GM04504 (cell line): ENCODE results near the gene RPS6KA5.

ENCODE experiments used
- DNase-seq: peaks from one replicate; pipeline ENCODE4 v3.0.0-alpha.2; 2012; ENCODE audit warnings: low read depth

Gene RPS6KA5

DNA sequence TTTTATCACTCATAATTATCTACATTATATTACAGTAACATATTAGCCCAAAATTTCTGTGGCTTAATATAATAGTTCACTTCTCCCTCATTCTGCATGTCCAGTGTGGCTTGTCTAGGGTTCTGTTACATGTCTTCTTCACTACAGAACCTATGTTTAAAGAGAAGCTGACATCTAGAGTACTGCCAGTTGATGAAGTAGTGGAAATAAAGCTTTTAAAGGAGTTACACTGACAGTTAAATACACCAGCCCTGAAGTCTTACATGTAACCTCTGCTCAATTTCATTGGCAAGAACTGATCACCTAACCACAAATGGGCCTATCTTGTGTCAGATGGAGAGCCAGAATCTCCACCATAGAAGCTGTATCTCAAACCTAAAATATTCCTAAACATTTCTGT lies 32.9 kb downstream of the RPS6KA5 start:
- no peak for DNase-seq

DNA sequence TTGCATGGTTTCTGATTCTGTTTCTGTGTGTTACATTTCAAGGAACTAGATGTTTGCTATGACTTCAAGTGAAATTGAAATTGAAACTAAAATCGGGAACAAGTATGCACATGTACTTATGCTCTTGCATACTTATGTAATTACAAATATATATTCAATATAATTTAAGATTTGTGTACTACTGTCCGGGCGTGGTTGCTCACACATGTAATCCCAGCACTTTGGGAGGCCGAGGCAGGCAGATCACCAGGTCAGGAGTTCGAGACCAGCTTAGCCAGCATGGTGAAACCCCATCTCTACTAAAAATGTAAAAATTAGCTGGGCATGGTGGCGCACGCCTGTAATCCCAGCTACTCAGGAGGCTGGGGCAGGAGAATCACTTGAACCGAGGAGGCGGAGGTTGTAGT lies 37.8 kb downstream of the RPS6KA5 start:
- DNase-seq: peak; percentile 3

DNA sequence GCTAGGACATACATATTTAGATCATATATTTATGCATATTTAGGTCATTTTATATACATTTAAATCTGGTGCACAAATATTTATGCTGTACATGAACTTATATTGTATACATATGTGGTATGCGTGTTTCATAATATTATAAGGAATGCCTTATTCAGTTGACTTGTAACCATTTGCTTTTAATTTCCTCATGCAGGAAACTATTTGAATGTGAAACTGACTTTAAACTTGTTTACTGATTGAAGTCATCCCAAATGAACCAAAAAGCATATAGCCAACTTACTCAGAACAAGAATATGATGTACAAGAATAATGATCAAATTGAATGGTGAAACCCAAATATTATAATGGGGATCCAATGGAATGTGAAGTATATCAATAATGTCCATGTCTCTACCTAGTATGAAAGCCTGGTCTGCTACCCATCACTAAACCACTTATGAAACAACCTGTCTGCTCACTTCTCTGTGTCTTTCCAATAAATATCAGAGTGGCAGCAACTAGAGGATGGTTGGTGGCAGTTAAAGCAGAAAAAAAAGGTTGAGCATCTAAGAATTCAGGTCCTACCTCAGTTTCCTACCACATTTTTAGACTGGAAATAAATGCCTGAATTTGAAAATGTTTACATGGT lies 38.3 kb downstream of the RPS6KA5 start:
- DNase-seq: no peak

DNA sequence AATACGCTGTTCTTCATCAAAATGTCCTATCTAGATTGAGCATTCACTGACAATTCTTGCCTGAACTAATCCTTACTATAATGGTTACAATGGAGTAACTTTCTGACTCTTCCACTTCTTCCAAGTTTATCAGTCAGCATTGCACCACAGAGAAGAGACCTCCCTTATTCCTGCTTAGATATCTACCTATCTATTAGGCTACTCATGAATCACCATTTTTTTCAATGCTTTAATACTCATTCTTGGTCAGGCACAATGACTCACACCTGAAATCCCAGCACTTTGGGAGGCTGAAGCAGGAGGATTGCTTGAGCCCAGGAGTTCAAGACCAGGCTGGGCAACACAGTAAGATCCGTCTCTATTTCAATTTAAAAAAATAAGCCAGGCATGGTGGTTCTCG lies 39.3 kb downstream of the RPS6KA5 start:
- no peak for DNase-seq

DNA sequence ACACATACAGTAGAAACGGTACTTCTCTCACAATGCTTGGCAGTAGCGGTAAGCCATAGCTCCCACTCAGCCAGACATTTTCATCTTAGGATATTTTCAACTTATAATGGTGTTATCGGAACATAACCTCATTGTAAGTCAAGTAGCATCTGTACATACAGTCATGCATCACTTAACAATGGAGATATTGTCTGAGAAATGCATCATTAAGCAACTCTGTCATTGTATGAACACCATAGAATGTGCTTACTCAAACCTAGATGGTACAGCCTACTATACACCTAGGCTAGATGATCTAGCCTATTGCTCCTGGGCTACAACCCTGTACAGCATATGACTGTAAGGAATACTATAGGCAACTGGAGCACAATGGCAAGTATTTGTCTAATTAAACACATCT lies 40.8 kb downstream of the RPS6KA5 start:
- no peak for DNase-seq

DNA sequence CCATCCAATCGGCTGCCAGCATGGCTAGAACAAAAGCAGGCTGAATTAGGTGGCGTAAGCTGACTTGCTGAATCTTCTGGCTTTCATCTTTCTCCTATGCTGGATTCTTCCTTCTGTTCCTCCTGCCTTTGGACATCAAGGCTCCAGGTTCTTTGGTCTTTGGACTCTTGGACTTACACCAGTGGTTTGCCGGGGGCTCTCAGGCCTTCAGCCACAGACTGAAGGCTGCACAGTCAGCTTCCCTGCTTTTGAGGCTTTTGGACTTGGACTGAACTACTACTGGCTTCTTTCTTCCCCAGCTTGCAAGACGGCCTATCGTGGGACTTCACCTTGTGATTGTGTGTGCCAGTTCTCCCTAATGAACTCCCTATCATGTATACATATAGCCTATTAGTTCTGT lies 42.0 kb downstream of the RPS6KA5 start:
- DNase-seq: no peak

DNA sequence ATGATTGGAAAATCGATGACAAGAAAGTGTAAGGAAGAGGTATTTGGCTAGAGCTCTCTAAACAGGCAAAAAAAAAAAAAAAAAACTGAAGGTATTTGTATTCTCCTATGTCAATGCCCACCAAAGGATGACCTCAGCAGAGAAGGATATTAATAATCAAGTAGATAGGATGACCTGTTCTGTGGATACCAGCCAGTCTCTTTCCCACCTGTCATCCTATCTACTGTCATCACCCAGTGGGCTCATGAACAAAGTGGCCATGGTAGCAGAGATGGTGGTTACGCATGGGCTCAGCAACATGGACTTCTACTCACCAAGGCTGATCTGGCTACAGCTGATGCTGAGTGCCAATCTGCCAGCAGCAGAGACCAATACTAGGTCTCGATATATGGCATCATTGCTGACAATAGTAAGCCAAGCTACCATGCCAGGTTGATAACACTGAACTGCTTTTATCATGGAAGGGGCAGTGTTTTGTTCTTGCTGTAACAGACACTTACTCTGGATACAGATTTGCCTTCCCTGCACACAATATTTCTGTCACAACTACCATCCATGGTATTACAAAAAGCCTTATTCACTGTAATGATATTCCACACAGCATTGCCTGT lies 43.5 kb downstream of the RPS6KA5 start:
- no peak for DNase-seq

DNA sequence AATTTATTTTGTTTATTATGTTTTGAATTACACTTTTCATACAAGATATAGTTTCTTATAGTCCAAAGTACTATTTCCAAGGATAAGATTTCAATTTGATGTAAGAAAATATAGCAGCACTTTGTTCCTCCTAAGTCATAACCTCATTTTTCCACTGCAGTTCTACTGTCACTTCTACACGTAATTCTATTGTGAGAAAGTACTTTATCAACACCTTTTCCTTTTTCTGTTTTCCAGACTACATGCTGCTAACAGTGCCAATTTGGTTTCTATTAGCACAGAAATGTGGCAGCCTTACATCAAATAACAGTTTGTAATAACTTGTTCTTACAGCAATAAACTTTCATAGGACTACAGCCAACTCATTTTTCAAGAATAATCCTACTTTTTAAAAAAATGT lies 45.0 kb downstream of the RPS6KA5 start:
- no peak for DNase-seq

DNA sequence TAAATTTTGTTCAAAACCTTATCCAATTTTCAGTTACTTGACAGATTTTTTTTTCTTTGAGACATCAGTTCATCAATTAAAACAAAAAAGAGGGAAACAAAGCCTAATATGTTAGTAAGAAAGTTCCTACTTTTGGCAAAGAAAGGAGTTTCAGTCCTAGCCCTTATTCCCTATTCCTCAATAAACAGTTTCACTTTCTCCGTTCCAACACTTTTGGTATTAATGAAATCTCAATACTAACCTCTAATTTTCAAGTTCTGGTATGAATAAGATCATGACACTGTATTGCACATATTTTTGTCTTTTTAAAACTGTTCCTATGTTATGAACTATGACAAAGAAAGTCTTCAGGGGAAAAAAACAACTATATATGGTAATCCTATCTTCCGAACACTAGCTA lies 48.4 kb downstream of the RPS6KA5 start:
- no peak for DNase-seq

DNA sequence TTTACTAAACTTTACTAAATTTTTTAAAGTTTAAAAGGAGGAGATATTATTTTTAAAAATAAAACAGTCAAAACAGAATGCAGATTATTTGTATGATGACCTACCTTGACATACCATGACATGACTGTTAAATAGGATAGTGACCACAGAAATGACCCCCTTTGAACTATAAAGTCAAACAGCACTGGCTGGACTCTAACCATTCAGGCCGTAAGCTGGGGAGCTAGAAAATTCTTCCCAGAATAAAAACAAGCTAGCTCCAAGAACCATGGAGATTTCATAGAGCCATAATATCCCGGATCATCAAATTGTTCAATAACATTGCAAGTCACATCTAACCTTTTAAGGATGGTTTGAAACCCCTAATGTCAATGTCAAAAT lies 50.3 kb downstream of the RPS6KA5 start:
- no peak for DNase-seq

DNA sequence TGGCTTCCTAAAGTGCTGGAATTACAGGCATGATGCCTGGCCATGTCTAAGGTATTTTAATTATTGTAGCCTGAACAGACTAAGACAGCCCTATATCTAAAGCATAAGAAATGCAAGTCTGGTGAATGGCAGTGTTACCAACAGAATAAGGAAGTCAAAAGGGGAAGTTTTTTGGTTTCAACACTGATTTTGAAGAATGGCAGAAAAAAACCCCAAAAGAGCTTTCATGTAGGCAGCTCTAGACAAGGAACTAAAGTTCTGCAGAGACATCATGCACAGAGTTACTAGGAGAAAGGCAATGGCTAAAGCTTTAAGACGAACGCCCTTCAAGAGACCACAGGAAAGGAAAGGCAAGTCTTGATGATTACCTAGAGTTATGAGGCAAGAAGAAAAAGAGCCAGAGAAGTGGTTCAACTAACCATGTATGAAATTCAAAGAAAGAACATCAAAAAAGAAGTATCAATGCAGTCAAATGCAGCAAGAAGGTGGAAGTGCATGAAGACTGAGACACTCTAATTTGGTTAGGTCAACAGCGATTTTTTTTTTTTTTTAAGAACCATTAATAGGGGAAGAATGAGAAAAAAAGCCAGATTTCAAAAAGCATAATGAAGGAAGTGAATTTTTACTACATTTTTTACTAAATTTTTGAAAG lies 50.8 kb downstream of the RPS6KA5 start:
- DNase-seq: no peak

DNA sequence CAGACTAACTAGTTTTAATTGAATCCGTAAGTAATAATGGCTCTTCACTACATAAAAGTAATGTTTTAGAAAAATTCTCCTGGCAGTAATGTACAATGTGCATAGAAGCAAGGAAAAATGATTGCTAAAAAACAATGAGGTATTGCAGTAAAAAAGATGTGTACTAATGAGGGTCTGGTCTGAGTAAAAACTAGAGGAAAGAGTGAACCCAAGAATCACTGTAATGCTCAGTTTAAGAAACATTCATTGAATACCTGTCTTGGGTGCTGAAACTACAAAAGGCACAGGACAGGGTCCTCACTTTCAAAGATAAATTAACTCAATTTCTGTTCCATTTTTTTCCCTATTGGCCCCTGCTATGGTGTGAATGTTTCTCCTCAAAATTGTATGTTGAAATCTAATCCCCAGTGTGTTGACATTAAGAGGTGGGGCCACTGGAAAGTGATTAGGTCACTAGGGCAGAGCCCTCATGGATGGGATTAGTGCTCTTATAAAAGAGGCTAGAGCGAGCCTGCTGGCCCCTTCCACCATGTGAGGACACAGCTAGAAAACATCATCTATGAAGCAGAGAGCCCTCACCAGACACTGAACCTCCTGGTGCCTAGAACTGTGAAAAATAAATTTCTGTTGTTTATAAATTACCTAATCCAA lies 51.6 kb downstream of the RPS6KA5 start:
- no peak for DNase-seq

DNA sequence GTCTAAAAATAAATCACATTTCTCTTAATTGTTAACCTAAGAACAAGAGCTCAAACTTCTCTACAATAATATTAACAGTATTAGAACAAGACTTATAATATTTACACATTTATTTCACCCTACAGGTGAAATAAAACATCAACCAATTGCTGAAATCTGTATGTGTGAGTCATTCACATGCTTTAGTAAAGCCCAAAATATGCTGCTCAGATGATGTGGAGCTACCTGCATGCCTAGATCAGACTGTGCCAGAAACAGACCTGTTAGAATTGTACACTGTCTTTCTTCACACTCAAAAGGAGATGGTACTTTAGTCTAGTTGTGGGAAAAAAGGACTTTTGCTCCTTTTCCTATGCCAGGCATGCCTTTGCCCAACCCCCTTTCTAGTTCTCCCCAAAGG lies 54.7 kb downstream of the RPS6KA5 start:
- no peak for DNase-seq

DNA sequence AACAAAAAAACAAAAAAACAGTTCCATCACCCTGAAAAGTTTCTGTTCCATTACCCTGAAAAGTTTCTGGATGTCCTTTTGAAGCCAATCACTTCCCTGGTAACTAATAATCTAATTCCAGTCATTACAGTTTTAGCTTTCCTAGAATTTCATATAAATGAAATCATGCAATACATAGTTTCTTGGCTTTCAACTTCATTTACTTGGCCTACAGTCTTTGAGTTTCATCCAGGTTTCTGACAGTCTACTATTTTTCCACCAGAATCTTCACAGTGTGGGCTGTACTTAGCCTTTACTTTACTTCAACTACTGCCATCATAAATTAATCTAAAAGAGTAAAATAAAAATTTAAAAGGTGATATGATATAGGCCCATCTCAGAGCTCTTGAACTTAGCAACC lies 55.5 kb downstream of the RPS6KA5 start:
- no peak for DNase-seq

DNA sequence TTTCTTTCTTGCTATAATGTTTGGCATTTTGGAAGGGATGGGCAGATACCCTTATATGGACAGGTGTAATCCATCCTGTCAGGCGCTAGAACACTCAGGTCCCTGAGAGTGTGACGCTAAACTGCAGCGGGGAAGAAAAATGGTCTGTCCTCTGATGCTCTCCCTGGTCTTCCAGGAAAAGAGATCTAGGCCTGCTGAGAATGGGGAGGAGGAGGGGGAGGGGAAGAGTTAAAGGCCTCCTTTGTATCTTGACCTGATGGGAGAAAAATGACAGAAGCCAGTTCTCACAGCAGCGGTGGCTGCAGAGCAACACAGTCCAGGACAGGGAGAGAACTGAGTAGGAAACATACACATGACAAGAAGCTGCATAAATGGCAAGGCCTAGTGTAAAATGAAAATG lies 61.1 kb downstream of the RPS6KA5 start:
- no peak for DNase-seq

DNA sequence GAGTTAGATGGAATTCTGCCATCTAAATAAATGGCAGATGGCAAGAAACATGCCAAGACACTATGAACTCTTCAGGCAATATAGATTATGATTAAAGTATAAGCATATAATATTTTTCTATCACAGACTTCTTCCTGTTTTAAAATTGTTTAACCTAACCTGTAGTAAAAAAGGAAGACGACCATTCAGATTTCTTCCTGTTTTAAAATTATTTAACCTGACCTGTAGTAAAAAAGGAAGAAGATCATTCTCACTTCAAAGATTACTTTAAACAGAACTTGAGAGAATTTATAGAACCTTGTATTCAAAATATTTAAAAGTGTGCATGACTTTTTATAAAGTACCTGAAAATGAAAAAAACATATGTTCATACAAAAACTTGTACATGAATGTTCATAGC lies 63.5 kb downstream of the RPS6KA5 start:
- DNase-seq: no peak

DNA sequence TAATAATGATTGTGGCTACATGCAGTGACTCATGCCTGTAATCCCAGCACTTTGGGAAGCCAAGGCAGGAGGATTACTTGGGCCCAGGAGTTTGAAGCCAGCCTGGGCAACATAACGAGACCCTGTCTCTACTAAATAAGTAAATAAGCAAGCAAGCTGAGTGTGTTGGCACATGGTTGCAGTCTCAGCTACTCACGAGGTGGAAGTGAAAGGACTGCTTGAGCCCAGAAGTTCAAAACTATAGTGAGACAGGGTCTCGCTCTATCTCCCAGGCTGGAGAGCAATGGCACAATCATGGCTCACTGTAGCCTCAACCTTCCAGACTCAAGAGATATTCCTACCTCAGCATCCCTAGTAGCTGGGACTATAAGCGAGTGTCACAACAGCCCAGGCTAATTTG lies 64.7 kb downstream of the RPS6KA5 start:
- no peak for DNase-seq

DNA sequence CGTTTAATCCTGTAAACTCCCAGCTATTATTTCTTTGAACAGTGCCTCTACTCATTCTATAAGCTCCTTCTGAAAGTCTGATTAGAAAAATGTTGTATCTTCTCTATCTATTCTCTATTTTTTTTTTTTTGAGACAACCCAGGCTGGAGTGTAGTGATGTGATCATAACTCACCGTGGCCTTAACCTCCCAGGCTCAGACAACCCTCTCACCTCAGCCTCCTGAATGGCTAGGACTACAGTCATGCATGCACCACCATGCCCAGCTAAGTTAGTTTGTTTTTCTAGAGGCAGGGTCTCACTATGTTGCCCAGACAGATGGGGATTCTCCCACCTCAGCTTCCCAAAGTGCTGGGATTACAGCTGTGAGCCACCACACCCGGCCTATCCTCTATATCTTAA lies 66.6 kb downstream of the RPS6KA5 start:
- no peak for DNase-seq

DNA sequence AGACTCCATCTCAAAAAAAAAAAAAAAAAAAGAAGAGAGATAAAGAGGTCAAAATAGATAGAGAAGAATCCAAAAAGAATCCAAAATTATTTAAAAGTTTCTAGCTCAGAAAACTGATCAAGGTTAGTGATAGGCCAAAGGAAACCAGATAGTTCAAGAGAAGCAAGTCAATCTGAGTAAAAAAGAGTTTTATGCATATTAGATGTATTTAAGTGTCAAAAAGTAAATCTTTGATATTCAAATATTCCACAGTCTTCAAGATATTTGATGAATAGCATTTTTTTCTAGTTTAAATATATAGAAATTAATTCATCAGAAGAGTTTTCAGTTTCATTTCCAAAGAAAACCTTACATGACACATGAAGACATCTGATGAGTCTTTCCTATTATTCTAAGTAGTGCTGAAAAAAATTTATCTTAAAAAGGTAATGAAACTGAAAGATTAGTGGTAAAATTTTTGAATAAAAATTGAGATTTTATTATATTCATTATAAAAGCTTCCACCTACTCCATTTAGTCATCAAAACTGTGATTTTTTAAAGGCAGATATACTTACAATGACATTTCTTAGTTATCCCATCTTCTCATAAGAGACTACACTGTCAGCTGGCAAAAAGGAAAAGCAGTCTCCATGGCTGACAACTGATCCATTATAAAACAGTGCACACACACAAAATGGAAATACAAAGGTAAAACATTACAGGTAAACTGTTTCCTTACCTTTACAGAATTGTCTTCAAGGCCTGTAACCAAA lies 68.6 kb downstream of the RPS6KA5 start:
- no peak for DNase-seq

DNA sequence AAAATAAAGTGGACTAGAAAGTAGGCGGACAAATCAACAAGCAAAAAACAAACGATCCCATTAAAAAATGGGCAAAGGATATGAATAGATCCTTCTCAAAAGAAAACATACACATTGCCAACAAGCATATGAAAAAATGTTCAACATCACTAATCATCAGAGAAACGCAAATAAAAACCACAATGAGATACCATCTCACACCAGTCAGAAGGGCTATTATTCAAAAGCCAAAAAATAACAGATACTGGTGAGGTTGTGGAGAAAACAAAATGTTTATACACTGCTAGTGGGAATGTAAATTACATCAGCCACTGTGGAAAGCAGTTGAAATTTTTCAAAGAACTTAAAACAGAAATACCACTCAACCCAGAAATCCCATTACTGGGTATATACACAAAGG lies 70.3 kb downstream of the RPS6KA5 start:
- no peak for DNase-seq

DNA sequence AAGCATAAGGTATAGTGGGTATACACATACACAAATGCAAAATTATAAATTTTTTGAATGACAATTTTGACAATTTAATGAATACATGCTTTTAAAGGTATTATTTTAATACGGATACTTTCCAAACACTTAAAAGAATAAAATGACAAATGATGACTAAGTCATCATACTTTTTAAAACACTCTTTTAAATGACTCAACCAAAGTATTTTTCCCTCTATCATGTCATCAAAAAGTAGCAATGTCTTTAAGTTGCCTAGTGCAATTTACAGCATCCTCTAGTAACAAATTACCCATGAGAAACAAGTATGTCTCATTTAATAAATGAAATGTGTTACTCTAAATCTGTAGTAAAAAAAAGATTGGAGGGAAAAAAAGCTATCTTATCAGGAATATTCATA lies 73.3 kb downstream of the RPS6KA5 start:
- DNase-seq: no peak

DNA sequence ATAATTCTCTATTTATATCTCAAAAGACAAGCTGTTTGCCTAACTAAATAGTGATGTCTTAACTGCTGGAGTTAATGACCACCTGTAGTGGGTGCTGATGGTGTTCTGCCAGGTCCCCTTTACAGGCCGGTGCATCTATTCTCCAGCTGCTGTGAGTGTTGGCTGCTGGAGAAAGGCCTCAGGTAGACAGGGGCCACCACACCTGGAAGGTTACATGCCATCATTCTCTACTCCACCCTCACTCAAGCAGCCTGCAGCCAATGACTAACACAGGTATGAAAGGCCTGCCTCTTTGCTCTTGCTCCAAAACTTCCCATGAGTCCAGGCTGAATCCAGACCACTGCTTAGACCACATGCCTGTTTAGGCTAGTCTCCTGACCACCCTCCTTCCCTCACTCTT lies 73.9 kb downstream of the RPS6KA5 start:
- no peak for DNase-seq
